GM19240 (cell line): ENCODE data around the gene NTF3.

Experiments used
- DNase-seq: peaks from one replicate; pipeline ENCODE4 v3.0.0; 2011; ENCODE audit warnings: low spot score; ENCODE audit not compliant: insufficient read length

Gene NTF3

GRCh38 chr12:5487076-5487475, 55.2 kb downstream of the NTF3 start:
- no peak for DNase-seq

DNA sequence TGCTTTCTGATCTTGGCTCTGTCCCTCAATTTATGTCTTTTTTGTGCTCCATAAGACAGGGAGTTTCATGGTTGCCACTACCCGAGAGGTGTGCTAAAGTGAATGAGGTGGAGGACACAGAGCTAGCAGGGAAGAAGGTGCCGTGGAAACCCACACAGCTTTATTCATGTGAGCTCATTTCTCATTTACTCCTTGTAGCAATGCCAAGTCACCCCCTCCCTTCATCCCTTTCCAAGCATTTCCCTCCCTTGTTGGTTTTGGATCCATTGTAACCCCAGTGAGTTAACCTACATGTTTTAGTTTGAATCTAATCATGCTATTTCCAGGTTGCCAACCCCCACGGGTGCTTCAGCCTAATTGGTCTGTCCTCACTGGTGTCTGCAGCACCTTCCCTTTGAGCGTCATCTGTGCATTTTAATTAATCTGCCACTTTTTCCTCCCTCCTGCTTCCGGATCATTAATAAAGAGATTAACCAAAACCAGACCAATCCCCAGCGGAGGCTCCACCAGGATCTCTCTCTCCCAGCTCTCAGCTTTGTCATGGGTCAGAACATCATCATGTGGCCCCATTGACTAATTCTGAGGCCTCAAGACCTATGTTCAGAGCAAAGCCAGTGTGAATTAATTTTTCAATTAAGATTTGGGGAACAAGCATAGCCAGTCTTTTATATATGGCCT, 56.2 kb downstream of the NTF3 start:
- no peak for DNase-seq

DNA sequence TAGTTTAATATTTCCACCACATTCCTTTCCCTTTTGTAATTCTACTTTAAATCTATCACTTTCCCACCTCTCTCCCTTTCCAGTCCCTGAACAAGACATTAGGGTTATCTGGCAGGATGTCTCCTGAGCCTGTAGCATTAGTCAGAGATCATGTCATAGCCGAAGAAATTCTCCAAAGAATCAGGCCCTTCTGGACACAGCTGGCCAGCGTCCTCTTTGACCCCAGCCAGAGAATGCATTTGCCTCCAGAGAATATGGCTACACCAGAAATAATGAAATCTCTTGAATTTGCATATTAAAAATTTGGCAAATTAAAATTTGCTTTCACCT, 56.7 kb downstream of the NTF3 start:
- no peak for DNase-seq

GRCh38 chr12:5489017-5489416, 57.1 kb downstream of the NTF3 start:
- DNase-seq = no peak

- no peak for DNase-seq
Observed at GRCh38 chr12:5489760-5490406, 58.0 kb downstream of the NTF3 start.

- DNase-seq = no peak
Observed at GRCh38 chr12:5492562-5492961, 60.7 kb downstream of the NTF3 start.

DNA sequence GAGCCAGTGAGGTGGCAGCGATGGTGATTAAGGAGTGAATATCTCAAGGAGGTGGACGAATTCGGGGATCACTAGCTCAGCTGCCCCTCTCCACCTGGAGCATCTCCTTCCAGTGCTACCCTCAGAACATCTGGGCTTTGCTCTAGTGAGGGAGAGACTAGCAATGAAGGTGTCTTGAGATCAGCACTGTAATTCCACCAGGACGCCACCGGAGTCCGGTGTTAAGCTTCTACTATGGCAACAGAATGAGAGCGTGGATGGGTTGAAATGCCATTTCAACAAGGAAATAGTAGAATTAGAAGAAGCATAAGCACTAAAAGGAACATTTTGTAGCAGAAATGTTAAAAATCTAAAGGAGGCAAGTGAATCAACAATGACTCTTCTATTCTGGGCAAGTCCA, 61.1 kb downstream of the NTF3 start:
- no peak for DNase-seq

DNA sequence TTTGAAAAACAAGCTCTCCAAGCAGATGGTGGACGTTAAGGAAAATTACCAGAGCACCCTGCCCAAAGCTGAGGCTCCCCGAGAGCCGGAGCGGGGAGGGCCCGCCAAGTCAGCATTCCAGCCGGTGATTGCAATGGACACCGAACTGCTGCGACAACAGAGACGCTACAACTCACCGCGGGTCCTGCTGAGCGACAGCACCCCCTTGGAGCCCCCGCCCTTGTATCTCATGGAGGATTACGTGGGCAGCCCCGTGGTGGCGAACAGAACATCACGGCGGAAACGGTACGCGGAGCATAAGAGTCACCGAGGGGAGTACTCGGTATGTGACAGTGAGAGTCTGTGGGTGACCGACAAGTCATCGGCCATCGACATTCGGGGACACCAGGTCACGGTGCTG, 62.4 kb downstream of the NTF3 start:
- DNase-seq = no peak

GRCh38 chr12:5497329-5498053, 65.6 kb downstream of the NTF3 start:
- no peak for DNase-seq

DNA sequence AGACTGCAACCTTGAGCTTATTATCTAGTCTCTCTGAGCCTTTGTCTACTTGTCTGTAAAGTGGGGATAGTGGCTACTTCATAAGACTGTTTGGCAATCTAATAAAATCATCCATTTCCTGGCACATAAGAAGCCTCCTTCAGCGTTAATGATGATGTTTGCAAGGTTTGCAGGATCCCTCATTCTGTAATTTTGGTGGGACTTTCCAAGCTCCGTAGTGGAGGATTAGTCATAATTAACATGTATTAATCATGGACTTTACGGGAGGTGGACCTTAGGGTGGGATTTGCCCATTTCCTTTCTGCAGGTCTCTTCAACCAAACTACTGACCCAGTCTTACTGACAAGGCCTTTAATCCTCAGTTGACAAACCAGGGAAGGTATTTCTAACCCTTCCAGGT, 66.2 kb downstream of the NTF3 start:
- no peak for DNase-seq

DNA sequence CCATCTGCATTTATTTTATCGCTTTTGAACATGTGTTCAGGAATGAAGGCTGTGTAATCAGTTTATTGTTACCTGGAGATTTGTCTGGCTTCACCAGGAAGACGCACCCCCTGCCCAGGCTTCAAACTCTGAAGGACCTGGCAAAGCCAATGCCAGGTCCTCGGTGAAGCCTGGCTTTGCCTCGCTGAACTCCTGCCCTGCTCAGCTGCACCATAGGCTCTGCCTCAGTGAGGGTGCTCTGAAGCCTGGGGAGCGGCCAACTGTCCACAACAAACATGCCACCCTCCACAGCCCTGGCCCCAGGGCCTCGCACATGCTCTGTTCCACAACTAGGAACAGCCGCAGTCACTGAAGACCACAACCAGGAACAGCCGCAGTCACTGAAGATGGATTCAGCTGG, 66.9 kb downstream of the NTF3 start:
- no peak for DNase-seq

DNA sequence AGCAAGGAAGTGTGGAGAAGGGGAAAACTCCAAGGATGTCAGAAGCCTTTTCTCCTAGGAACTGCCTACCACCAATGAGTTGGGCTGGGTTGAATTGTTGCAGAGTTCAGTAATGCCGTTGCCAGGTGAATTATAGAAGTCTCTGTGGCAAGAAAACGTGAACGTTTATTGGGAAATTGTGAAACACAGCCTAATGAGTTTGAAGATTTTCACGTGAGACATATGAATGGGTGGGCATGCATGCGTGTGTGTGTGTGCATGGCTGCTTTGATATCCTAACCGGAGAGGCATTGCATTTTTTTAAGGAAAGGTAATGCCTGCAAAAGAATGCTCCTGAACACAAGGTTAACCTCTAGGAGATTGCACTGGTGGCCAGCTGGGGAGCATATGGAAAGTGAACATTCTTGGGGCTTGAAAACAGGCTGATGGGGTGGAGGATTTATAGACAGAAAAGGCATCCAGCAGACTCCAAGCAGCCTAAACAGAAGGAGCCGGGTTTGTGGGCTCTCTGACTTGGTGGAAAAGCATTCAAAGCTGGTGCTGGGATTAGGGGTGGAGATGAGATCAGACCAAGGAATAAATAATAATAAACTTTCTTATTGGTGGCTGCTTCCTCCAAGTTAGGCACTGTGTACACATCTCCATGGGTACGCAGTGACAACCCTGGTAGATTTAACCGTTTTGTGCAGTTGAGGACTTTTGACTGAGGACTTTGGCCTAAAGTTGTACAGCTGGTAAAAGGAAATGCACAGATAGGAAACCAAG, 67.8 kb downstream of the NTF3 start:
- DNase-seq = no peak

DNA sequence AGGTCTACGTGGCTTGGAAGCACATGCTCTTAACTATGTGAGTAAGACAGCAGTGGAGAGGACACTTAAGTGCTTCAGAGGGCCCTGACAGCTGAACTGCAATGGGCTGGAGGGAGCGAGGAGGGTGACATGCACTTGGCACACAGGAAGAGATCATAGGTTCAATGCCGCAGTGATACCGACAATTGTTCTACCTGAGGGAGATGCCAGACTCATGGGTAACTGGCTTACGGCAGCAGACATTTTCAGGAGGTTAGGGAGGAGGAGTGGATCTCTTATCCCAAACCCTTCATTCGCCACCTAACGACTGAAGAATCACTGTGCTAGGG, 68.4 kb downstream of the NTF3 start:
- DNase-seq = no peak

DNA sequence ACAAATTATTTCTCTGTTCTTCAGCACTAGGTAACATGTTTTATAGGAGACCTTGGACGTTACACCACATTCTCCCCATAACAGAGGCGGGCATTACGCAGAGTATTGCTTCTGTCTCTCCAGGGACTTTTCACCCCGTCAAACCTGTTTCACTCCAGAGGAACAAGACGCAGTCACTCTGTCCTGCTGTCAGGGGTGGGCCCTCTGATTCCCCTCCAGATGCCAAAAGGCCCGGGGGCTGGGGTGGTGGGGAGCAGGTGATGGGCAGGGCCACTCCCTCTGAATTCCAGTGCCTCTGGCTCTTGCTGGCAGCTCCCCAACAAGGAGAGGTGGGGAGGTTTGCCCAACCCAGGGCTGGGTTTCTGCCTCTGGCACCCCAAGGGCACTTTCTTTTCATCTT, 71.9 kb downstream of the NTF3 start:
- DNase-seq = no peak

- DNase-seq = no peak
Observed at GRCh38 chr12:5505116-5505515, 73.2 kb downstream of the NTF3 start.

GRCh38 chr12:5505751-5506150, 73.8 kb downstream of the NTF3 start:
- no peak for DNase-seq

- no peak for DNase-seq
Observed at GRCh38 chr12:5506295-5506694, 74.4 kb downstream of the NTF3 start.

DNA sequence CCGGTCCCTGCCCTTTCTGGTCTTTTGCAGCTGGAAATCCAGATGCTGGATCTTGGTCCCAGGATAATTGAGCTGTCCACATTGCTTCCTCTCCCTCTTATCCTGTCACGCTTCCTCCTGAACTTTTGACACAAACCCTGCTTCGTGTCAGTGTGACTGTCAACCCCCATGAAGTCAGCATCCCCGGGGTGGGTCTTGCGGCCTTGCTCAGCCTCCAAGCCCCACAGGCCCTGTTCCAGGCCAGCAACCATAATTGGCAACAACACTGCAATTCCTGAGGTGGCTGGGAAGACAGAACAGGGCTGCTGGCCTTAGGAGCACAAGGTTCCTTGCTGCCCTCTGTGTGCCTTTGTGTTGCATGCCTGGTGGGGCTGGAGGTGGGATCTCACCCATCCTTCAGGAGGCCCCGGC, 74.9 kb downstream of the NTF3 start:
- DNase-seq = no peak

DNA sequence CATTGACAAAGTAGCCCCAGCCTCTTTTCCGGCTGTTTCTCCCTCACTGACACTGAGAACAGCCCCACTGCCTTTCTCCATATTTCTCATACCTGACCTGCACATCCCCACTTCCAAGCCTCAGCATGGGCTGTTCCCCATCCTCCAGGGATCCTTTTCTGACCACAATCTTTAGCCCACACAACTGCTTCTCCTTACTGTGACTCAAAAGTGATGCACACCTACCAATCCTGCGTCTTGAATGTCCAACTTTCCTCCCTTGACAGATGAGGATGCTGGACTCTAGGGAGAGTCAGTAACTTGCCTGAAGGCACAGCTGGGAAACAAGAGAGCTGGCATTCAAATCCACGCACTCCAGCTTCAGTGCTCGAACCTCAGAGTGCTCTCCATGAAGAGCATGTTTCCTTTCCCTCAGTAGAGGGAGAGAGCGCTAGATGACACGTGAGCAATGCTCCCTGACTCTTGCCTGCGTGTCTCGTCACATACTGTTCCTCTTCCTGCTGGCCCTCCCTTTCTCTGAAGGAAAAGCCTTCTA, 75.6 kb downstream of the NTF3 start:
- DNase-seq = no peak

- DNase-seq = no peak
Observed at GRCh38 chr12:5507944-5508343, 76.0 kb downstream of the NTF3 start.

GRCh38 chr12:5509102-5509501, 77.2 kb downstream of the NTF3 start:
- DNase-seq = no peak

GRCh38 chr12:5509557-5509956, 77.6 kb downstream of the NTF3 start:
- no peak for DNase-seq
